Gastroesophageal sphincter (tissue), 3 donors: ENCODE results near the gene MEN1.
A peak's percentile ranks its signal among the peaks of the same experiment; 100 is the strongest.

ENCODE experiments used
- CTCF ChIP-seq, 4 experiments: fragments of 200-600 bp in 2 of 4; fragments of 450-650 bp in 2 of 4; sonication (generic) in 1 of 4; IDR thresholded peaks; one replicate each; pipeline ENCODE4 v1.5.1; 2017 to 2019; ENCODE audit warnings: antibody characterized with exemption in 4 of 4, mild to moderate bottlenecking in 2 of 4, moderate library complexity in 2 of 4
- EP300 ChIP-seq: sonication (generic); formaldehyde crosslinking; IDR thresholded peaks from one replicate; pipeline ENCODE4 v1.6.1; 2017; ENCODE audit warnings: antibody characterized with exemption, mild to moderate bottlenecking
- POLR2A ChIP-seq, 2 donors: fragments of 450-650 bp; IDR thresholded peaks; one replicate each; pipeline ENCODE4 v1.6.1; 2017; ENCODE audit warnings: antibody characterized with exemption in 2 of 2, mild to moderate bottlenecking in 2 of 2, moderate library complexity in 1 of 2

GRCh38 chr11:64849598-64850356 lies 39.4 kb upstream of the MEN1 start:
- TF ChIP-seq CTCF (IDR thresholded peaks at IDR 0.05) (peak in 1 of 4 experiments; percentile 17), EP300 (no peak), POLR2A (IDR thresholded peaks at IDR 0.05) (no peak)
